OCI-LY1 (cell line): ENCODE data around the gene LANCL2.

Source experiments
- H2AFZ ChIP-seq: fragments of 200-600 bp; sonication (generic), shearing (Covaris generic); 2 replicates; pipeline ENCODE4 v1.6.0; 2014; ENCODE audit warnings: antibody characterized with exemption, mild to moderate bottlenecking, low read length
- H3F3A ChIP-seq: fragments of 200-600 bp; sonication (generic), shearing (Covaris generic); 2 replicates; pipeline ENCODE4 v1.6.0; 2014; ENCODE audit warnings: mild to moderate bottlenecking, antibody characterized with exemption, low read length, moderate library complexity; ENCODE audit not compliant: insufficient read depth
- H3K27ac ChIP-seq: fragments of 200-600 bp; sonication (generic); 2 replicates; pipeline ENCODE4 v1.5.1; 2014; ENCODE audit warnings: low read length, mixed run types, mild to moderate bottlenecking, low read depth; ENCODE audit not compliant: poor library complexity, severe bottlenecking
- H3K27me3 ChIP-seq: fragments of 200-600 bp; sonication (generic); 2 replicates; pipeline ENCODE4 v1.6.0; 2014; ENCODE audit warnings: antibody characterized with exemption, mild to moderate bottlenecking, low read length, moderate library complexity; ENCODE audit not compliant: insufficient read depth
- H3K36me3 ChIP-seq: fragments of 200-600 bp; sonication (generic); 2 replicates; pipeline ENCODE4 v1.6.1; 2014; ENCODE audit warnings: mild to moderate bottlenecking, antibody characterized with exemption, low read length, moderate library complexity, mixed read lengths; ENCODE audit not compliant: insufficient read depth
- H3K4me1 ChIP-seq: fragments of 200-600 bp; sonication (generic); 2 replicates; pipeline ENCODE4 v1.5.1; 2014; ENCODE audit warnings: mild to moderate bottlenecking, low read length, moderate library complexity; ENCODE audit not compliant: insufficient read depth, severe bottlenecking
- H3K4me2 ChIP-seq: fragments of 200-600 bp; sonication (generic), shearing (Covaris generic); 2 replicates; pipeline ENCODE4 v1.6.1; 2014; ENCODE audit warnings: low read length
- H3K4me3 ChIP-seq: fragments of 200-600 bp; sonication (generic); 2 replicates; pipeline ENCODE4 v1.5.1; 2014; ENCODE audit warnings: low read length, low read depth, mild to moderate bottlenecking, mixed read lengths; ENCODE audit not compliant: poor library complexity, severe bottlenecking
- H3K79me2 ChIP-seq: fragments of 200-600 bp; shearing (Covaris generic); 2 replicates; pipeline ENCODE4 v1.6.1; 2016; ENCODE audit warnings: mixed run types, low read length, mixed read lengths; ENCODE audit not compliant: insufficient read depth
- H3K9ac ChIP-seq: fragments of 200-600 bp; sonication (generic), shearing (Covaris generic); 2 replicates; pipeline ENCODE4 v1.6.1; 2014; ENCODE audit warnings: mild to moderate bottlenecking, low read length, mixed read lengths
- H3K9me2 ChIP-seq: fragments of 200-600 bp; sonication (generic), shearing (Covaris generic); 2 replicates; pipeline ENCODE4 v1.6.1; 2014; ENCODE audit warnings: low read depth, mild to moderate bottlenecking, low read length, mixed read lengths
- H3K9me3 ChIP-seq: fragments of 200-600 bp; shearing (Covaris generic); 2 replicates; pipeline ENCODE4 v1.6.1; 2014; ENCODE audit warnings: low read length, mixed read lengths
- H4K20me1 ChIP-seq: fragments of 200-600 bp; sonication (generic), shearing (Covaris generic); 2 replicates; pipeline ENCODE4 v1.6.0; 2016; ENCODE audit warnings: mild to moderate bottlenecking, low read length; ENCODE audit not compliant: insufficient read depth
- CTCF ChIP-seq: fragments of 200-600 bp; sonication (generic), shearing (Covaris generic); IDR thresholded peaks from 2 replicates; pipeline ENCODE4 v1.5.1; 2017; ENCODE audit warnings: mild to moderate bottlenecking, antibody characterized with exemption, low read length, moderate library complexity, mixed read lengths
- EZH2 ChIP-seq: fragments of 200-600 bp; sonication (generic), shearing (Covaris generic); IDR thresholded peaks from 2 replicates; pipeline ENCODE4 v1.8.0; 2017; ENCODE audit warnings: borderline replicate concordance, mixed run types, mild to moderate bottlenecking, antibody characterized with exemption, low read length, moderate library complexity, mixed read lengths

LANCL2 gene

GRCh38 chr7:55361560-55361959, 3.6 kb upstream of the LANCL2 start:
- Histone ChIP-seq H3K79me2 (peaks cover 2% of the 10 kb centered on the region; the same call in 1 of the 2 replicates), H3K36me3 (no peaks in the 10 kb centered on the region), H3K4me2 (no peak overlapping the region), H4K20me1 (no peaks in the 10 kb centered on the region), H2AFZ (no peak overlapping the region), H3K9me2 (no peaks in the 10 kb centered on the region), H3F3A (no peaks in the 10 kb centered on the region), H3K9ac (no peak overlapping the region), H3K27me3 (no peaks in the 10 kb centered on the region; the same call in 1 of the 2 replicates), H3K4me1 (peaks cover 11% of the 10 kb centered on the region), H3K27ac (no peak overlapping the region), H3K4me3 (no peak overlapping the region), H3K9me3 (peaks cover 3% of the 10 kb centered on the region; the same call in 1 of the 2 replicates)
- TF ChIP-seq CTCF (no peak), EZH2 (no peak)

GRCh38 chr7:55362927-55363326, 2.2 kb upstream of the LANCL2 start:
- H3K4me1 ChIP-seq = peaks cover 23% of the 10 kb centered on the region
- no peaks in the 10 kb centered on the region for H3K9me3 ChIP-seq
- H3K79me2 ChIP-seq = peaks cover 16% of the 10 kb centered on the region
- no peak overlapping the region for H3K27ac ChIP-seq
- no peaks in the 10 kb centered on the region for H3K27me3 ChIP-seq
- no peak overlapping the region for H3K4me2 ChIP-seq
- H3K4me3 ChIP-seq = no peak overlapping the region
- H2AFZ ChIP-seq = no peak overlapping the region
- no peaks in the 10 kb centered on the region for H3F3A ChIP-seq
- H3K9ac ChIP-seq = no peak overlapping the region
- no peaks in the 10 kb centered on the region for H3K9me2 ChIP-seq
- no peak for TF ChIP-seq CTCF
- no peak for TF ChIP-seq EZH2
- H3K36me3 ChIP-seq = peaks cover 6% of the 10 kb centered on the region; the same call in 1 of the 2 replicates
- H4K20me1 ChIP-seq = no peaks in the 10 kb centered on the region

- TF ChIP-seq CTCF (no peak), EZH2 (no peak)
Observed at GRCh38 chr7:55363386-55364170, 1.6 kb upstream of the LANCL2 start.

More at GRCh38 chr7:55363386-55364170, 1.6 kb upstream of the LANCL2 start:
- H2AFZ ChIP-seq = no peak overlapping the region
- H3K9me3 ChIP-seq = no peaks in the 10 kb centered on the region
- H3K4me2 ChIP-seq = no peak overlapping the region
- no peaks in the 10 kb centered on the region for H3K27me3 ChIP-seq
- H3K79me2 ChIP-seq = peaks cover 19% of the 10 kb centered on the region
- H3K36me3 ChIP-seq = peaks cover 8% of the 10 kb centered on the region; the same call in 1 of the 2 replicates
- no peak overlapping the region for H3K9ac ChIP-seq
- H4K20me1 ChIP-seq = no peaks in the 10 kb centered on the region
- H3K27ac ChIP-seq = no peak overlapping the region
- peaks cover 28% of the 10 kb centered on the region for H3K4me1 ChIP-seq
- H3F3A ChIP-seq = no peaks in the 10 kb centered on the region
- no peak overlapping the region for H3K4me3 ChIP-seq
- H3K9me2 ChIP-seq = no peaks in the 10 kb centered on the region
